Testis (tissue), 3 donors: ENCODE results near the gene OCIAD2. TPM values are rescaled to one million over a fixed set of nuclear protein-coding genes. Genes with fewer than 3 reads are reported as not detected.
A peak's percentile ranks its signal among the peaks of the same experiment; 100 is the strongest.

Experiments used
- DNase-seq: peaks from one replicate; pipeline ENCODE4 v3.0.0-alpha.2; 2019
- H3K27ac ChIP-seq, 2 donors: fragments of 200-600 bp; sonication (generic); one replicate each; pipeline ENCODE4 v1.5.1; 2019
- H3K27me3 ChIP-seq: fragments of 200-600 bp; sonication (generic); one replicate; pipeline ENCODE4 v1.5.1; 2019
- H3K36me3 ChIP-seq: fragments of 200-600 bp; sonication (generic); one replicate; pipeline ENCODE4 v1.5.1; 2017; ENCODE audit warnings: low read depth; ENCODE audit errors: missing control alignments
- H3K4me1 ChIP-seq: fragments of 200-600 bp; sonication (generic); one replicate; pipeline ENCODE4 v1.5.1; 2019
- H3K4me3 ChIP-seq, 2 donors: fragments of 200-600 bp; sonication (generic); one replicate each; pipeline ENCODE4 v1.5.1; 2017 to 2019
- H3K9me3 ChIP-seq: fragments of 200-600 bp; sonication (generic); one replicate; pipeline ENCODE4 v1.5.1; 2017
- CTCF ChIP-seq, 3 experiments: fragments of 450-650 bp in 2 of 3; fragments of 200-600 bp in 1 of 3; sonication (generic) in 1 of 3; IDR thresholded peaks; one replicate each; pipeline ENCODE4 v1.5.1; 2016 to 2019; ENCODE audit warnings: antibody characterized with exemption in 3 of 3, mild to moderate bottlenecking in 2 of 3, moderate library complexity in 1 of 3
- POLR2A ChIP-seq: fragments of 450-650 bp; IDR thresholded peaks from one replicate; pipeline ENCODE4 v1.6.1; 2017; ENCODE audit warnings: antibody characterized with exemption, mild to moderate bottlenecking, moderate library complexity
- WGBS, 2 donors: methylation state at CpG; one replicate each; pipeline ENCODE4 v1.1.5; 2018; 5-methylcytosine and 5-hydroxymethylcytosine counted together
- intact Hi-C: fragments of 100-400 bp; cut with DNase I; formaldehyde crosslinking; loops from one replicate; pipeline ENCODE4 v1.15.1; 2023; ENCODE audit warnings: low total_unique reads
- polyA plus RNA-seq: library from polyadenylated mRNA; stranded (reverse); fragments of 350-450 nt; fragmentation: Illumina TruSeq; extraction: RNeasy Lipid Tissue Mini Kit (QIAGEN cat#74804); gene quantifications from one replicate; pipeline ENCODE4 v1.2.3, GENCODE V29; 2014; ENCODE audit warnings: low read depth, low replicate concordance; ENCODE audit not compliant: insufficient read depth
- total RNA-seq, 2 donors: library from RNA; depleted of rRNA; stranded (reverse); fragments of >200 nt; gene quantifications; one replicate each; pipeline ENCODE4 v1.2.3, GENCODE V29; 2016

OCIAD2 gene
- total and polyA plus RNA-seq, 3 donors from 2014 or later = 12.9 to 26.5 (median 15.9) TPM

- DNase-seq = no peak
- Histone ChIP-seq H3K27me3 (no peaks in the 10 kb centered on the region), H3K4me1 (peaks cover 6% of the 10 kb centered on the region), H3K9me3 (no peaks in the 10 kb centered on the region), H3K4me3 (no peak overlapping the region), H3K27ac (no peak overlapping the region), H3K36me3 (no peaks in the 10 kb centered on the region)
- intact Hi-C loops = no loop called here
- TF ChIP-seq POLR2A (no peak), CTCF (IDR thresholded peaks at IDR 0.05) (no peak)
Observed at GRCh38 chr4:48908687-48909086, 2.1 kb upstream of the OCIAD2 start.

GRCh38 chr4:48907706-48908477 is 1.3 kb upstream of the OCIAD2 start:
- TF ChIP-seq CTCF (IDR thresholded peaks at IDR 0.05) = no peak
- no peak for TF ChIP-seq POLR2A
- DNase-seq = no peak
- intact Hi-C loops = no loop called here
- Histone ChIP-seq H3K9me3 (no peaks in the 10 kb centered on the region), H3K36me3 (no peaks in the 10 kb centered on the region), H3K27ac (no peak overlapping the region), H3K4me3 (no peak overlapping the region), H3K27me3 (no peaks in the 10 kb centered on the region), H3K4me1 (peaks cover 6% of the 10 kb centered on the region)
- 80 to 87% methylated on average over 7 of the region's 7 CpGs for WGBS, 2 donors

- Histone ChIP-seq H3K4me1 (peaks cover 10% of the 10 kb centered on the region), H3K27me3 (no peaks in the 10 kb centered on the region), H3K36me3 (no peaks in the 10 kb centered on the region), H3K9me3 (no peaks in the 10 kb centered on the region), H3K27ac (no peak overlapping the region), H3K4me3 (peak overlapping the region; percentile 59 to 84)
- TF ChIP-seq POLR2A (no peak), CTCF (IDR thresholded peaks at IDR 0.05) (no peak)
- intact Hi-C loops = no loop called here
- DNase-seq = no peak
- 62 to 64% methylated on average over 9 of the region's 9 CpGs for WGBS, 2 donors
Observed at GRCh38 chr4:48905363-48906015, 1.1 kb downstream of the OCIAD2 start.

- peaks cover 10% of the 10 kb centered on the region for H3K4me1 ChIP-seq
- H3K27ac ChIP-seq = no peak overlapping the region
- WGBS, 2 donors = 89 to 91% methylated on average over 3 of the region's 3 CpGs
- no peak for DNase-seq
- no peaks in the 10 kb centered on the region for H3K36me3 ChIP-seq
- intact Hi-C loops = no loop called here
- TF ChIP-seq POLR2A = no peak
- no peak for TF ChIP-seq CTCF (IDR thresholded peaks at IDR 0.05)
- no peaks in the 10 kb centered on the region for H3K9me3 ChIP-seq
- no peaks in the 10 kb centered on the region for H3K27me3 ChIP-seq
- no peak overlapping the region for H3K4me3 ChIP-seq
Observed at GRCh38 chr4:48904541-48905142, 1.9 kb downstream of the OCIAD2 start.
